Stimulated activated CD4-positive, alpha-beta T cell treated with anti-CD3 and anti-CD28 coated beads, Interleukin-15, amount 100 ng/mL, for 24 hours (primary cell): ENCODE measurements around the gene HAO2.

ENCODE experiments used
- DNase-seq: peaks from one replicate; pipeline ENCODE4 v3.0.0-alpha.2; 2020

HAO2 gene

DNA sequence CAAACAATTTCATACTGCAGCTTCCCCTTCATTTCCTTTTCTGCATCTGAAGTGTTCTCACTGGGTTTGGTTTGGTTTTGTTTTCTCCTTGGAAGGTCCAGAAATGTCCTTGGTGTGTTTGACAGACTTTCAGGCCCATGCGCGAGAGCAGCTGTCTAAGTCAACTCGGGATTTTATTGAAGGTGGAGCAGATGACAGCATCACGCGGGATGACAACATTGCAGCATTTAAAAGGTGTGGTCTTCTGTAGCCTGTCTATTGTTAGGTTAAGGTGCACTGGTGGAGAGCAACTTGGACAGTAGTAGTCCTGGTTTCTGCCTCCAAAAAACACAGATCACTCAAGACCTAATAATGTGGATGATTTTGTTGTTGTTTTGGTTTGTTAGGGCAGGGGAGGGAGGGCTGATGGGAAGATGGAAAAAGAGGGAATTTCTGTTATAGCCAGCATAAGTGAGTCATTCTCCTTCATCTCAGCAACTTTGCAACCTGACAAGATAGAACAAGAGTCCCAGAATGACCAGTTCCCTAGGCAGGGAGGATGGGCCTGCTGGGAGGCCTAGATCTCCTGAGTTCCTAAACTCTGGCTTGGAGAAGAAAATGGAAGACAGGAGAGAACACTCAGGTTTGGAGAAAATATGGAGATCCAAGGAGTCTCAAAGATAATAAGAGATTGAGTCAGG lies 12.5 kb downstream of the HAO2 start:
- no peak for DNase-seq

GRCh38 chr1:119384591-119384990 lies 16.0 kb downstream of the HAO2 start:
- no peak for DNase-seq

DNA sequence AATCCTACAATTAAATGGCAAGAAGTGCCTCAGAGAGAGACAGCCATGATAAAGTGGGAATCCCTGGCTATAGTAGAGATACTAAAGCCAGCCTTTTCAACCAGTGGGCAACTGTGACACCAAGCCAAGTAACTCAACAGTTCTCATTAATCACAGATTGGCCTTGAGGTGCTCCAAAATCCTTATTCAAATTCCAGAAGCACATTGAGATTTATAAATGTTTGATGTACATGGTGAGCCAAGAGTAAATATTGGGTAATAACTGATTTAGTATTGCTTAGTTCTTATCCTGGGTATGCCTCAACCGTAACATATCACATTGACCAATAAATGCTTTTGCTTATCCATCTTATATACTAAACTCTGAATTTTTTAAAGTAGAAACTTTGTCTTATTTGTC lies 17.1 kb downstream of the HAO2 start:
- no peak for DNase-seq

DNA sequence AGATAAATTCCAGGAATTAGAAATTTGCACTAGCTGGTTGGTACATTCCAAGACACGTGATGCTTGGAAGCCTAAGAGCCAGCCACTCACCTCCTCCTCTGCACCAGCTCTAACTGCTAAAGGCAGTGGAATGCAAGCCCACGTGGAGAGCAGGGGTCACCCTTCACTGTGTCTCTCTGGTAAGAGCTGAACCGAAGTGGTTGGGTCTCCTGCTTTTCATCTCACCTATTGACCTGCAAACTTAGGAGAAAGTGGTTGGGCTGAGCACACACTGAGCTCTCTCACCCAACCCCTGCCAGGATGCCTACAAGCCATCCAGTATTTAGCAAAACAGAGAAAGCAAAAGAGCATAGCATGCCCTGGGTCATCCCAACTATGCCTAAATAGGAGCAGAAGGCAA lies 19.3 kb downstream of the HAO2 start:
- no peak for DNase-seq

DNA sequence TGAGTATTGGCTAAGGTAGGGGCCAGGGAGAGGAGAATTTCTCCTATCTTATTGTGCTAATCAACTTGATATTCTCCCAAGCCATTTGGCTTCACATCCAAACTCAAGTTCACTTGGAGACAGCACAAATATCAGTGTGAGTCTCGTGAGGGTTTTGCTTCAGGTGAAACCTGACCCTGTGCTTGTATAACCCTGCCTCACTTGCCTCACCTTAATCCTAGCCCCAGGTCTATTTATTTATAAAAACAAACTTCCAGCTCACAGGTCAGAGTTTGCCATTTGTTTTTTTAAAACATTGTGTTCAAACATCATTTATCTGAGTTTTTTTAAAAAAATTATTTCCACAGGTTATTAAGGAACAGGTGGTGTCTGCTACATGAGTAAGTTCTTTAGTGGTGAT lies 19.9 kb downstream of the HAO2 start:
- DNase-seq: no peak

GRCh38 chr1:119390526-119390925 lies 21.9 kb downstream of the HAO2 start:
- DNase-seq: no peak

GRCh38 chr1:119391749-119392148 lies 23.2 kb downstream of the HAO2 start:
- DNase-seq: no peak

- DNase-seq: no peak
These were observed 25.5 kb downstream of the HAO2 start for GRCh38 chr1:119394085-119394484.

- DNase-seq: no peak
These were observed 28.4 kb downstream of the HAO2 start for GRCh38 chr1:119396982-119397381.

GRCh38 chr1:119397986-119398385 lies 29.4 kb downstream of the HAO2 start:
- no peak for DNase-seq

DNA sequence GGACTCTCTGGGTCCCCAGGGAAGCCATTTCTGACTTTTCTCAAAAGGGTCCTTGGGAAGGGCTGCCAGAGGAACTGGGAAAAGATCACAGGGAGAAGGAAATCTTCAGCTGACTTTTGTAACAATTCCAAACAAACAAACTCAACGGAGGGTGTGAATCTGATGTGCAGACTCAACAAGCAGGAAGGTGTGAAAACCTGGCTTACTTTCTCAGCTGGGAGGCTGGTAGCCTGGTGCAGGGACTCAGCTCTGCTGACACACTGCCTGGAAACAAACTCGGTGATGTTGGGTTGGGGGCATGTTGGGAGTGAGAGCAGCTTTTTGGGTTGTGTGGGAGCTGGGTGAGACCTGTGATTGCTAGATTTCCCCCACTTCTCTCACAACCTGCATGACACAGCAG lies 36.2 kb downstream of the HAO2 start:
- no peak for DNase-seq

- no peak for DNase-seq
These were observed 41.1 kb downstream of the HAO2 start for GRCh38 chr1:119409731-119410130.

GRCh38 chr1:119410961-119411360 lies 42.4 kb downstream of the HAO2 start:
- no peak for DNase-seq

GRCh38 chr1:119414950-119415349 lies 46.4 kb downstream of the HAO2 start, which contains the start of gene HSD3B2:
Gene HSD3B2, plus strand, starts transcription at chr1:119415150. Its CDS starts 270 bp downstream, at chr1:119415420.
- DNase-seq: no peak

DNA sequence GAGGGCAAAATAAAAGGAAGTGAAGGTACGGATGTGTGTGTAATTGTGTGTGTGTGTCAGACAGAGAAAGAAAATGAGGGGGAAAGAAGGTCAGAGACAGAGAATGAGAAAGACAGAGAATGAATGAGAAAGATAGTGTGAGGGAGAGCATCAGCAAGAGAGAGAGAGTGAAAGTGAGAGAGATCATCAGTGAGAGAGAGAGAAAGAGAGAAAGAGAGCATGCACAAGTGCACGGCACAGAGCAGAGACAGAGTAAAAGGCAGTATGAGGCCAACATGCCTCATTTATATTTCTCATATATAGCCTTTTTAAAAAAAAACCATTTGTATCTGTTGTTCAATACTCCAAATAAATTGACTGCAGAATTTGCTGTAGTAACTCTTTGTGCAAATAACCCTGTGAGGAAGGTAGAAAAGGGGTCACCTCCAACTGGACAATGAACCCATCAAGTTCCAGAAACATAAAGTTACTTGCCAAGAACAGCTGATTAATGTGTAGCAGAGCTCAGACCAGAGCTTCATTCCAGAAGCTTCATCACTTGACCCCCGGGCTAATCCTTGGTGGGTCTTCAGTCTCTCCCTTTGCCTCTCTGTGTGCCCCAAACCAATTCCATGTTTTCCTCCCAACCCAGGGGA lies 47.5 kb downstream of the HAO2 start:
- DNase-seq: no peak

- no peak for DNase-seq
These were observed 50.5 kb downstream of the HAO2 start for GRCh38 chr1:119419109-119419508.

DNA sequence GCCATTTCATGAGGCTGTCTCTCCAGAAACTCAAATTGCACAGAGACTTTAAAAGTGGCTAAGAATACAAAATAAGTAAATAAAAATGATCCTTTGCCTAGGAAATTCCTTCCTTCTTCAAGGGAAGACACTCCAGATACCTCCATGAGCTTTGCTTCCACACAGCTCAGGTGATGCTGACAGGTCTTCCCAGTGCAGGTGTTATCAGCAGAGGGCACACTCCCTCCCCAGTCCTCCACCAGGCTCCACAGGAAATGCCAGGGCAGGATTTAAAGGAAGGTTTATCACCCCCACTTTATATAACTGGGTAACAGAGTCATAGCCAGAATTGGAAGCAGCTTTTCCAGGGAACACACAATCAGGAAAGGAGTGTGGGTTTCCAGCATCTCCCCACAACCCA lies 52.1 kb downstream of the HAO2 start:
- no peak for DNase-seq

DNA sequence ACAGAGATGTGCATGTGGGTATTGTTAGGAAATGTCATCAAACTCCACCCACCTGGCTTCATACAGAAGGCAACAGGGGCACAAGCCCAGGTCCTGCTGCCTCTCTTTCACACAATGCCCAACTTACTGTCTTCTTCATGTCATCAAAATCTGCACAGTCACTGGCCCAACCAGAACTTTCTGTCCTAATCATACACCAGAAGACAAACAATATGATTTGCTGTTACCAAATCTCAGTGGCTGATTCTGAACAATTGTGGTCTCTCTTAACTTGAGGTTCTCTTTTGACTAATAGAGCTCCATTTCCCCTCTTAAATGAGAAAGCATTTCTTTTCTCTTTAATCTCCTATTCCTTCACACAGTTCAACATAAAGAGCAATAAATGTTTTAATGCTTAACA lies 54.0 kb downstream of the HAO2 start:
- no peak for DNase-seq

- no peak for DNase-seq
These were observed 60.4 kb downstream of the HAO2 start for GRCh38 chr1:119428991-119429390.

DNA sequence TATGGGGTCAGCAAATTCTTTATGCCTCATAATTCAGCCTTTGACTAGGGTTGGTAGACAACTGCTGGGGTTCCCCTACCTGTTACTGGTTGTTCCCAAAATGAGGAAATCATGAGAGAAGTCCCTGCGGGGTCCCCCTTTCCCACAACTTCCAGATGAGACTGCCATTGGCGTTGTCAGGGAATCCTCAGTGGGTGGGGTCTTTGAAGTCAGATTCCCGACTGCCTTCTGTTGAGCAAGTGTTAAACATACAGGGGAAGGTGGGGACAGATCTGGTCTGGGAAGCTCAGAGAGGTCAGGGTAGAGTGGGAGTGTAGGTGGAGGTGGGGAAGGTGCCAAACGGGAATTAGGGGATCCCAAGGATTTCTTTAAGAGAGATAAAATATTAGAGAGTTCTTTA lies 61.1 kb downstream of the HAO2 start:
- DNase-seq: no peak

GRCh38 chr1:119430486-119430885 lies 61.9 kb downstream of the HAO2 start:
- DNase-seq: no peak

DNA sequence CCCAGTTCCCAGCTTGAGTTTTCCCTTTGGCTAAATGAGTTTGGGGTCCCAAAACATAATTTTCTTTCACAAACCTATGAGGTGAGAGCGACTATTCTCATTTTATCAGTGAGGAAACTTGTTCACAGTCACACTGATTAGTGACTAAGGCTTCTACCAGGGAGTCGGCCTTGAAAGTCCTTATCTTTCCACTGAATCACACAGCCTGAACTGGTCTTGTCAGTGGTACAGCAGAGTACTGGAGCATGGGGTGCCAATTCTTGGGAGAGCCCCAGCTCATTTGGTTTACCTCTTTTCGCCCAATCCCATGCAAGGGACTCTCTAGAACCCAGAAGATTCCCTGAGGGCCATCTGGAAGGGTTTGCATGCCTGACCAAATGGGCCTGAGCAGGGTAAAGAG lies 63.3 kb downstream of the HAO2 start:
- no peak for DNase-seq

DNA sequence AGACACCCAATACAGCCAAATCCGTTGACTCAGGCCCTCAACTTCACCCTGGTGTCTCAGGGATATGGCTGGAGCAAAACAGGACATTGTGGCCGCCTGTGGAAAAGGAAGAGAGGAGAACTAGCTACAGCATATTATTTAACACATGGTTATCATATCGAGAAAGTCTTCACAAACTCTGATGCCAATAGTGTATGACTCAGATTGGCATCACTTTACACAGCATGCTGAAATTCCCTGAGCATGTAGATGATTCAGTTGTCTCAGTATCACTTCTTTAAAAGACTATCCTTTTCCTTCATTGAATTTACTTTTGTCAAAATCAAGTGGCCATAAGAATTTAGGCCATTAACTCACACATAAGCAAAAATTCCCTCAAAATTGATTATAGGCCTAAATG lies 66.5 kb downstream of the HAO2 start:
- no peak for DNase-seq

- DNase-seq: no peak
These were observed 70.2 kb downstream of the HAO2 start for GRCh38 chr1:119438761-119439160.

DNA sequence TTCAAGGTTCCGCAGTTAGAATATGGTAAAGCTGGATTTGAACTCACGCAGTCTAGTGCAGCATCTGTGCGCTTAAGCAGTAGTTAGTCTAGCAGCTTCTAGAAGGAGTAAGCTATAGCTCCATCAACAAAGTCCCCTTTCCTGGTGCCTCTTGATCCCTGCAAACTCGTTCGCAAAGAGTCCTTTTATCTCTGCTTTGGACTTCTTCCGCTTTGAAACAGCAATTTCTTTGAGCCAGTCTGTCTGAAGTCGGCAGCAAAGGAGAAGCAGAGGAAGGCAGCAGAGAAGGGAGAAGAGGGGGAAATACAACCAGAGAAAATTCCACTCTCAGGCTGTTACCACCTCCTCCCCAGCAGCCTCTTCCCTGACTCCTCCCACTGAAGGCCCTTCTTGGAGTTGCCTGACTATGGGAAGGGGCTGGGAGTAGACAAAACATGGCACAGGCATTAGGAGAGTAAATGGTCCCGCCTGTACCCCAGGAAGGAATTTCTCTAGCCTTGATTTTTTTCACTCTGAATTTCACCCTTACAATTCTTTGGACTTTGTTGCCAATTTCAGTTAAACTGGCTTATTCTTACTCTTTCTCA lies 72.2 kb downstream of the HAO2 start:
- no peak for DNase-seq
